ENCODE data around the gene KIF5A.
"Not testable (repeated sequence)": the region's sequence is repeated elsewhere in the genome, so short reads cannot be mapped to it uniquely, and the experiment has no call there.

KIF5A gene

GRCh38 chr12:57614948-57615500 lies 65.2 kb downstream of the KIF5A start:
- no peak for FAIRE-seq
- no peak for DNase-seq (ENCODE audit: insufficient read length, low spot score)
- TF ChIP-seq POU2F2 (IDR thresholded peaks at IDR 0.05; ENCODE audit: low read depth, low read length) (no peak), POLR2AphosphoS5 (IDR thresholded peaks at IDR 0.05; ENCODE audit: low read depth, low read length) (no peak), POLR2A (IDR thresholded peaks at IDR 0.05; ENCODE audit: low read depth, low read length) (no peak), SPI1 (IDR thresholded peaks at IDR 0.05; ENCODE audit: low read depth, low read length) (no peak), PAX5 (IDR thresholded peaks at IDR 0.05; ENCODE audit: insufficient read depth, low read length, severe bottlenecking) (no peak), TAF1 (IDR thresholded peaks at IDR 0.05; ENCODE audit: low read depth, low read length) (no peak)

- FAIRE-seq (no peak), DNase-seq (ENCODE audit: insufficient read length, low spot score) (no peak)
- TF ChIP-seq SPI1 (IDR thresholded peaks at IDR 0.05; ENCODE audit: low read depth, low read length): no peak
- TF ChIP-seq POLR2AphosphoS5 (IDR thresholded peaks at IDR 0.05; ENCODE audit: low read depth, low read length): no peak
- no peak for TF ChIP-seq TAF1 (IDR thresholded peaks at IDR 0.05; ENCODE audit: low read depth, low read length)
- TF ChIP-seq POLR2A (IDR thresholded peaks at IDR 0.05; ENCODE audit: low read depth, low read length): no peak
- TF ChIP-seq POU2F2 (IDR thresholded peaks at IDR 0.05; ENCODE audit: low read depth, low read length): no peak
- TF ChIP-seq PAX5 (IDR thresholded peaks at IDR 0.05; ENCODE audit: insufficient read depth, low read length, severe bottlenecking): no peak
Observed at GRCh38 chr12:57615637-57616036, 65.8 kb downstream of the KIF5A start.

- FAIRE-seq (no peak), DNase-seq (ENCODE audit: insufficient read length, low spot score) (no peak)
- TF ChIP-seq POLR2AphosphoS5 (IDR thresholded peaks at IDR 0.05; ENCODE audit: low read depth, low read length) (no peak), SPI1 (IDR thresholded peaks at IDR 0.05; ENCODE audit: low read depth, low read length) (no peak), PAX5 (IDR thresholded peaks at IDR 0.05; ENCODE audit: insufficient read depth, low read length, severe bottlenecking) (no peak), POU2F2 (IDR thresholded peaks at IDR 0.05; ENCODE audit: low read depth, low read length) (no peak), TAF1 (IDR thresholded peaks at IDR 0.05; ENCODE audit: low read depth, low read length) (no peak), POLR2A (IDR thresholded peaks at IDR 0.05; ENCODE audit: low read depth, low read length) (no peak)
Observed at GRCh38 chr12:57616383-57617101, 66.7 kb downstream of the KIF5A start.

- TF ChIP-seq POLR2AphosphoS5 (IDR thresholded peaks at IDR 0.05; ENCODE audit: low read depth, low read length) (no peak), POLR2A (IDR thresholded peaks at IDR 0.05; ENCODE audit: low read depth, low read length) (no peak), PAX5 (IDR thresholded peaks at IDR 0.05; ENCODE audit: insufficient read depth, low read length, severe bottlenecking) (no peak), SPI1 (IDR thresholded peaks at IDR 0.05; ENCODE audit: low read depth, low read length) (no peak), POU2F2 (IDR thresholded peaks at IDR 0.05; ENCODE audit: low read depth, low read length) (no peak), TAF1 (IDR thresholded peaks at IDR 0.05; ENCODE audit: low read depth, low read length) (no peak)
- FAIRE-seq (no peak), DNase-seq (ENCODE audit: insufficient read length, low spot score) (no peak)
Observed at GRCh38 chr12:57617942-57618341, 68.1 kb downstream of the KIF5A start.

- DNase-seq (ENCODE audit: insufficient read length, low spot score); FAIRE-seq: not testable (repeated sequence)
Observed at GRCh38 chr12:57618431-57618830, 68.6 kb downstream of the KIF5A start.

GRCh38 chr12:57618966-57619433 lies 69.2 kb downstream of the KIF5A start:
- DNase-seq (ENCODE audit: insufficient read length, low spot score) (no peak), FAIRE-seq (no peak)
- TF ChIP-seq POU2F2 (IDR thresholded peaks at IDR 0.05; ENCODE audit: low read depth, low read length) (no peak), TAF1 (IDR thresholded peaks at IDR 0.05; ENCODE audit: low read depth, low read length) (no peak), SPI1 (IDR thresholded peaks at IDR 0.05; ENCODE audit: low read depth, low read length) (no peak), POLR2A (IDR thresholded peaks at IDR 0.05; ENCODE audit: low read depth, low read length) (no peak), POLR2AphosphoS5 (IDR thresholded peaks at IDR 0.05; ENCODE audit: low read depth, low read length) (no peak), PAX5 (IDR thresholded peaks at IDR 0.05; ENCODE audit: insufficient read depth, low read length, severe bottlenecking) (no peak)

- FAIRE-seq (no peak), DNase-seq (ENCODE audit: insufficient read length, low spot score) (no peak)
- no peak for TF ChIP-seq SPI1 (IDR thresholded peaks at IDR 0.05; ENCODE audit: low read depth, low read length)
- TF ChIP-seq POLR2AphosphoS5 (IDR thresholded peaks at IDR 0.05; ENCODE audit: low read depth, low read length): no peak
- no peak for TF ChIP-seq TAF1 (IDR thresholded peaks at IDR 0.05; ENCODE audit: low read depth, low read length)
- TF ChIP-seq POLR2A (IDR thresholded peaks at IDR 0.05; ENCODE audit: low read depth, low read length): no peak
- no peak for TF ChIP-seq PAX5 (IDR thresholded peaks at IDR 0.05; ENCODE audit: insufficient read depth, low read length, severe bottlenecking)
- TF ChIP-seq POU2F2 (IDR thresholded peaks at IDR 0.05; ENCODE audit: low read depth, low read length): no peak
Observed at GRCh38 chr12:57619434-57620244, 69.8 kb downstream of the KIF5A start.

GRCh38 chr12:57620245-57620935 lies 70.5 kb downstream of the KIF5A start:
- FAIRE-seq (no peak), DNase-seq (ENCODE audit: insufficient read length, low spot score) (no peak)
- TF ChIP-seq POU2F2 (IDR thresholded peaks at IDR 0.05; ENCODE audit: low read depth, low read length) (no peak), SPI1 (IDR thresholded peaks at IDR 0.05; ENCODE audit: low read depth, low read length) (no peak), POLR2AphosphoS5 (IDR thresholded peaks at IDR 0.05; ENCODE audit: low read depth, low read length) (no peak), TAF1 (IDR thresholded peaks at IDR 0.05; ENCODE audit: low read depth, low read length) (no peak), PAX5 (IDR thresholded peaks at IDR 0.05; ENCODE audit: insufficient read depth, low read length, severe bottlenecking) (no peak), POLR2A (IDR thresholded peaks at IDR 0.05; ENCODE audit: low read depth, low read length) (no peak)
